ENCODE results near the gene SLK.

SLK gene

GRCh38 chr10:103985726-103986125 lies 18.8 kb downstream of the SLK start:
- Mint-ChIP-seq H3K27ac (no peak overlapping the region), H3K4me3 (no peak overlapping the region), H3K36me3 (ENCODE audit: low read depth) (no peaks in the 10 kb centered on the region), H3K27me3 (ENCODE audit: low read depth) (no peaks in the 10 kb centered on the region), H3K9me3 (no peaks in the 10 kb centered on the region), H3K4me1 (peaks cover 16% of the 10 kb centered on the region)
- no peak for TF ChIP-seq CTCF (IDR thresholded peaks at IDR 0.05; ENCODE audit: unreplicated experiment in 3 of 3)

GRCh38 chr10:103986360-103986759 lies 19.4 kb downstream of the SLK start:
- Mint-ChIP-seq H3K9me3 (no peaks in the 10 kb centered on the region), H3K4me1 (peaks cover 16% of the 10 kb centered on the region), H3K27ac (no peak overlapping the region), H3K27me3 (ENCODE audit: low read depth) (no peaks in the 10 kb centered on the region), H3K4me3 (no peak overlapping the region), H3K36me3 (ENCODE audit: low read depth) (no peaks in the 10 kb centered on the region)
- TF ChIP-seq CTCF (IDR thresholded peaks at IDR 0.05; ENCODE audit: unreplicated experiment in 3 of 3) = no peak

DNA sequence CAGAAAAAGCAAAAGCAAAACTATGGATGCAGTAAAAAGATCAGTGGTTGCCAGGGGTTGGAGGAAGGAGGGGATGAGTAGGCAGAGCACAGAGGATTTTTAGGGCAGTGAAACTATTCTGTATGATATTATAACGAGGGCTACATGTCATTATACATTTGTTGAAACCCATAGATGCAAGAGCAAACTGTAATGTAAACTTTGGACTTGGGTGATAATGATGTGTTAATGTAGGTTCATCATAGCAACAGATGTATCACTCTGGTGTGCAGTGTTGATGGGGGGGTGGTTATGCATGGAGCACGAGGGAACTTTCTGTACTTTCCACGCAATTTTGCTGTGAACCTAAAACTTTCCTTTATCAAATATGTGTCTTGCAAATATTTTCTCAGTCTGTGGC lies 23.2 kb downstream of the SLK start:
- no peak overlapping the region for H3K27ac Mint-ChIP-seq
- no peaks in the 10 kb centered on the region for H3K4me1 Mint-ChIP-seq
- H3K4me3 Mint-ChIP-seq = no peak overlapping the region
- H3K9me3 Mint-ChIP-seq = no peaks in the 10 kb centered on the region
- H3K27me3 Mint-ChIP-seq (ENCODE audit: low read depth) = no peaks in the 10 kb centered on the region
- H3K36me3 Mint-ChIP-seq (ENCODE audit: low read depth) = peaks cover 14% of the 10 kb centered on the region
- no peak for TF ChIP-seq CTCF (IDR thresholded peaks at IDR 0.05; ENCODE audit: unreplicated experiment in 3 of 3)

DNA sequence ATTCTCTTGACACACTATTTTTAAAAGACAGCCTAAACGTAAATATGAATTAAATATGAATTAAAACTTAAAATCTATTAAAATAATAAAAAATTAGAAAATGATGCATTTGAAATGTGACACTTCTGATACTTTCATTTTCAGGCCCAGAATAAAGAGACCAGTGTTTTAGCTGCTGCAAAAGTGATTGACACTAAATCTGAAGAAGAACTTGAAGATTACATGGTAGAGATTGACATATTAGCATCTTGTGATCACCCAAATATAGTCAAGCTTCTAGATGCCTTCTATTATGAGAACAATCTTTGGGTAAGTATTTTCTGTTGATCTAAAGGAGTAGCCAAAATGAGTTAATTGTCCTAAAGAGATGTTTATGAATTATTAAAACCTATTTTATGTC lies 23.6 kb downstream of the SLK start:
- TF ChIP-seq CTCF (IDR thresholded peaks at IDR 0.05; ENCODE audit: unreplicated experiment in 3 of 3) = no peak
- no peaks in the 10 kb centered on the region for H3K4me1 Mint-ChIP-seq
- H3K4me3 Mint-ChIP-seq = no peak overlapping the region
- H3K27ac Mint-ChIP-seq = no peak overlapping the region
- peaks cover 15% of the 10 kb centered on the region for H3K36me3 Mint-ChIP-seq (ENCODE audit: low read depth)
- H3K27me3 Mint-ChIP-seq (ENCODE audit: low read depth) = no peaks in the 10 kb centered on the region
- H3K9me3 Mint-ChIP-seq = no peaks in the 10 kb centered on the region

GRCh38 chr10:103991393-103992128 lies 24.6 kb downstream of the SLK start:
- no peak for TF ChIP-seq CTCF (IDR thresholded peaks at IDR 0.05; ENCODE audit: unreplicated experiment in 3 of 3)
- Mint-ChIP-seq H3K36me3 (ENCODE audit: low read depth) (peaks cover 22% of the 10 kb centered on the region), H3K27me3 (ENCODE audit: low read depth) (no peaks in the 10 kb centered on the region), H3K4me3 (no peak overlapping the region), H3K27ac (no peak overlapping the region), H3K9me3 (no peaks in the 10 kb centered on the region), H3K4me1 (no peaks in the 10 kb centered on the region)

GRCh38 chr10:103995134-103995533 lies 28.2 kb downstream of the SLK start:
- no peak for TF ChIP-seq CTCF (IDR thresholded peaks at IDR 0.05; ENCODE audit: unreplicated experiment in 3 of 3)
- H3K36me3 Mint-ChIP-seq (ENCODE audit: low read depth) = peaks cover 43% of the 10 kb centered on the region
- no peaks in the 10 kb centered on the region for H3K27me3 Mint-ChIP-seq (ENCODE audit: low read depth)
- H3K4me3 Mint-ChIP-seq = no peak overlapping the region
- H3K9me3 Mint-ChIP-seq = no peaks in the 10 kb centered on the region
- H3K27ac Mint-ChIP-seq = no peak overlapping the region
- no peaks in the 10 kb centered on the region for H3K4me1 Mint-ChIP-seq

Data from nephron (organoid).